ENCODE results near the gene TTPAL. TPM values are rescaled to one million over a fixed set of nuclear protein-coding genes. Genes with fewer than 3 reads are reported as not detected.

Gene TTPAL
- total RNA-seq, 4 donors from 2014 or later: 9.6 to 18.2 (median 13.0) TPM

Small RNAs within 50 kb of the gene (small RNA-seq; reads per million reads assigned to genes)
- gene RPL37AP1: 0 to 0.56 (median 0) reads per million in 3 donors

Other genes with a start within 250 kb of the TTPAL start
- under 1 TPM in 2 of 4 donors, not detected in 2; 0.23 to 0.83 TPM for gene GDAP1L1, start 228.6 kb upstream of the TTPAL start, total RNA-seq
- 10 to 100 TPM in 1 of 4 donors, 1 to 10 TPM in 3; 7.0 to 11.1 (median 8.3) TPM for gene FITM2, start 164.7 kb upstream of the TTPAL start, total RNA-seq
- not detected for gene R3HDML, start 138.8 kb upstream of the TTPAL start, total RNA-seq
- under 1 TPM in 1 of 4 donors, not detected in 3; 0.63 TPM for gene HNF4A, start 120.2 kb upstream of the TTPAL start, total RNA-seq
- 100 to 1,000 TPM; 121 to 175 (median 138) TPM for gene SERINC3, start 46.2 kb downstream of the TTPAL start, total RNA-seq
- 100 to 1,000 TPM; 305 to 398 (median 357) TPM for gene PKIG, start 106.7 kb downstream of the TTPAL start, total RNA-seq
- 10 to 100 TPM in 3 of 4 donors, 1 to 10 TPM in 1; 9.6 to 18.4 (median 13.4) TPM for gene ADA, start 175.8 kb downstream of the TTPAL start, total RNA-seq
- 100 to 1,000 TPM; 350 to 833 (median 456) TPM for gene CCN5, start 239.5 kb downstream of the TTPAL start, total RNA-seq

Measured in esophagus muscularis mucosa (tissue), 4 donors.